Activated CD8-positive, alpha-beta memory T cell treated with anti-CD3 and anti-CD28 coated beads for 24 hours (primary cell): ENCODE measurements around the gene TFF1.

Experiments used
- DNase-seq: peaks from one replicate; pipeline ENCODE4 v3.0.0-alpha.2; 2020

TFF1 gene

DNA sequence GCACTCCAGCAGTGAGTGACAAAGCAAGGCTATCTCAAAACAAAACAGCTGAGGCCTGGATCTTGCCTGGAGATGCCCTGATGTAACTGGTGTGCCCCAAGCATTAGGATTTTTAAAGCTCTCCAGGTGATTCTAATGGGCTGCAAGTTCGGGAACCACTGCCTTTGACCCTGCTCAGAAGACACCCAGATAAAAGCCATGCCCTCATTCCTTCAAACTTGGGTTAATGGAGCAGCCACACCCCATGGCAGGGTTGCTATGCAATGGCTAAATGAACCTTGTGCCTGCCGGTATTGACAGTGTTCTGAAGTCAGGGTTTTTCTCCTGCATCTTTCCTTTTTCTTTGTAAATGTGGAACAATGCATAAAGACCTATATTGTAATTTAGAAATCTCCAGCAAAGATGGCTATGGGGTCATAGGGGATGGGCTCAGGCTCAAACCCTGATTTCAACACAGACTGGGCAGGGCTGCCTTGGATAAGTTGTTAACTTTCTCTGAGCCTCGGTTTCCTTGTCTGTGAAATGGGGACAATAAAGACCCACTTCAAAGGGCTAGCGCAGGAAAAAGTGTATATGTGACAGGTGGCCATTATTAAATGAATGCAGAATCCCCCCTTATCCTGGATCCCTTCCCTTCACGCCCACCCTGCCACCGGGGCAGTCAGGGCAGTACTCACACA, 51.6 kb downstream of the TFF1 start:
- peak; percentile 38 for DNase-seq

DNA sequence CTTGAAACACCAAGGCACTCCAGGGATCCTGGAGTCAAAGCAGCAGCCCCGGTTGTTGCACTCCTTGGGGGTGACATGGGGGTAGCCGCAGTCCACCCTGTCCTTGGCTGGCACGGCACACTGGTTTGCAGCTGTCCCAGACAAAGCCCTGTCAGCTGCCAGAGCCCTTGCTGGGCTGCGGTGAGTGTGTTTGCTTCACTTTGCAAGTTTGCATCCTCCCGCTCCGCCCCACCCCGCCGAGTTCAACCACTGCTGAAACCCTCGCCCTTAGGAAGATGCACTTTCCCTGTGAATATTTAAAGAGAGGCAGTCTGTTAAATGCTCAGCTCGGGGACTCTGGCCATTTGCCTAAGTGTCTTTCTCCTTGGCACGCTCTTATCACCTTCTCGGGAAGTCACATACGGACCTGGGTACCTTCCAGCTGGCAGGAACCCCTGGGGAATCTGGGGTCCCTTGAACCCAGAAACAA, 52.8 kb downstream of the TFF1 start:
- peak; percentile 53 for DNase-seq

DNA sequence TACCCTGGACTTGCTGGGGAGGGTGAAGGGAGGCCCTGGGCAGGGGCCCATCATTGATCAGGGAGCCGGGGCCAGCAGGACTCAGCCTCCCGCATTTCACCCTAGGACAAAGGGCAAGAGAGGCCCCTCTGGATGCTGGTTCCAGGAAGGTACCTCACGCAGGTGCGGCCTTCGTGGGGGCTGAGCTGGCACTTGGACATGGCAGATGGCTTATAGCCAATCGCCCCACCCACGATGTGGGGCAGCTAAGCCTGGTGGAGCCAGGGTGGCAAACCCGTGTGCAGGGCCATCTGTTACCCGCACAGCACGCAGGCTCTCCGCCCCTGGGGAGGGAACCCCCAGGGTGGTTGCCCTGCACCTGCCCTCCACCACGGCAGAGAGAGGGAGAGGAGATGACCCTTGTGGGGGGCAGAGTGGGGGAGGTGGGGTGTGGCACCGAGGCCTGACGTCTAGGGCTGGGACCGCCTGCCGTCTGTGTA, 53.7 kb downstream of the TFF1 start:
- peak; percentile 32 for DNase-seq
